Fibroblast of villous mesenchyme (primary cell): ENCODE data around the gene CBLB. TPM values are rescaled to one million over a fixed set of nuclear protein-coding genes. Genes with fewer than 3 reads are reported as not detected.

Experiments
- DNase-seq: peaks from one replicate; pipeline ENCODE4 v3.0.0-alpha.2; 2010; ENCODE audit warnings: low read depth
- H3K4me3 ChIP-seq: 2 replicates; pipeline ENCODE4 v1.5.1; 2011; ENCODE audit warnings: low read depth, mild to moderate bottlenecking, low read length
- total RNA-seq: library from RNA; depleted of rRNA; stranded (reverse); fragments of >200 nt; gene quantifications from 2 replicates; pipeline ENCODE4 v1.2.3, GENCODE V29; 2012
- TF ChIP-seq, protein P1 (sequence below): IDR thresholded peaks from 2 replicates; pipeline ENCODE4 v1.5.1; 2012; ENCODE audit warnings: low read depth, mild to moderate bottlenecking, low read length; ENCODE audit not compliant: insufficient read depth

Gene CBLB
- total RNA-seq, 1 donor, result 40.6 TPM

DNA sequence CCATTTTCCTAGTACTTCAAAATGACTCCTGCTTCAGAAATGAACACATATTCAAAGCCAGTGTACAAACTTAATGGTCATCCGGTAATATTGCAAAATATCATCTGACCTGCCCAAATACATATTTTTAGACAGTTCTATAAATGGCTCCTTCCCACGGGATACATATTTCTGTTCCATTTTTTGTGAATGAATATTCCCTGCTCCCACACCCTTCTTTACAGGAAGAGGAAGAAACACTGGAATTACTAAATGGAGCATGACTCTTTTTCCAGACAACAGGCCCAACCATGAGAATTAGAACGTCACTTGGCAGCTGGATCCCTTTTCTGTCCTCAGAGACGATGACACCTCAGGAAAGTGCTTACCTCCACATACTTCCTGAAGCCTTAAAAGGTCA, 38.0 kb upstream of the CBLB start:
- DNase-seq, result peak; percentile 92
- TF ChIP-seq, protein P1, sequence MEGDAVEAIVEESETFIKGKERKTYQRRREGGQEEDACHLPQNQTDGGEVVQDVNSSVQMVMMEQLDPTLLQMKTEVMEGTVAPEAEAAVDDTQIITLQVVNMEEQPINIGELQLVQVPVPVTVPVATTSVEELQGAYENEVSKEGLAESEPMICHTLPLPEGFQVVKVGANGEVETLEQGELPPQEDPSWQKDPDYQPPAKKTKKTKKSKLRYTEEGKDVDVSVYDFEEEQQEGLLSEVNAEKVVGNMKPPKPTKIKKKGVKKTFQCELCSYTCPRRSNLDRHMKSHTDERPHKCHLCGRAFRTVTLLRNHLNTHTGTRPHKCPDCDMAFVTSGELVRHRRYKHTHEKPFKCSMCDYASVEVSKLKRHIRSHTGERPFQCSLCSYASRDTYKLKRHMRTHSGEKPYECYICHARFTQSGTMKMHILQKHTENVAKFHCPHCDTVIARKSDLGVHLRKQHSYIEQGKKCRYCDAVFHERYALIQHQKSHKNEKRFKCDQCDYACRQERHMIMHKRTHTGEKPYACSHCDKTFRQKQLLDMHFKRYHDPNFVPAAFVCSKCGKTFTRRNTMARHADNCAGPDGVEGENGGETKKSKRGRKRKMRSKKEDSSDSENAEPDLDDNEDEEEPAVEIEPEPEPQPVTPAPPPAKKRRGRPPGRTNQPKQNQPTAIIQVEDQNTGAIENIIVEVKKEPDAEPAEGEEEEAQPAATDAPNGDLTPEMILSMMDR, result no peak
- no peak overlapping the region for H3K4me3 ChIP-seq

DNA sequence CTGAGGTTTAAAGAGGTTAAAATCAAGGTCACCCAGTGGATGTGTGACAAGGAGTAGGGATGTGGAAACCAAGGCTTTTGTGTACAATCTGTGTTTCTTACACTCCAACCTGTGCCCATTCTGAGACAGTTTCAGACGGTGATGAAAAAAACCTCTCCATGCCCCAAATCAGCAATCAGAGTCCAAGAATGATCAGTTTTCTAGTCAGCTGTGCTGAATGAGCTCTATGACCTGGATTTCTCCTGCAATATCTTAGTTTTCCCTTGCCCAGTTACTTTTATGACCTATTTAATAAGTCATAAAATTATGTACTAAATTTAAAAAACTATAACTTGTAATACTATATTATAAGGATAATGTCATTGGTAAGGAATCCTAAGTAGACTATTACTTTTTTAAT, 37.5 kb upstream of the CBLB start:
- TF ChIP-seq, protein P1, result no peak
- H3K4me3 ChIP-seq, result no peak overlapping the region
- no peak for DNase-seq

DNA sequence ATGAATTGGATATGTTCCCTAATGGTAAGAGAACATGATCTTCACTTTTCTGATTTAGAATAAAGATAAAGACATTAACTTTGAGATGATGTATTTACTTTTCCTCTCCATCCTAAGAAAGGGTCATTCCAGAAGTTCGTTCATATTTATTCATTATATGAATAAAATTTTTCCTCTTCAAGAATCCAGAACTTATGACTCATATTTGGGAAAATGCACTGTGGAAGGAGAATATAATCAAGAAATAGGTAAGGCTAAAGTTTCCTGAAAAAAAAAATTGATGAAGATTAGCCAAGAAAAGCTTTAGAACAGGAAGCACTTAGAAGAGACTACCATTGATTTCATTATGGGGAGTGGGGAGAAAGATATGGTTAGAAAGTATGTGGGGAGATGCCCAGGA, 36.5 kb upstream of the CBLB start:
- TF ChIP-seq, protein P1, result no peak
- H3K4me3 ChIP-seq, result no peak overlapping the region
- DNase-seq, result no peak

DNA sequence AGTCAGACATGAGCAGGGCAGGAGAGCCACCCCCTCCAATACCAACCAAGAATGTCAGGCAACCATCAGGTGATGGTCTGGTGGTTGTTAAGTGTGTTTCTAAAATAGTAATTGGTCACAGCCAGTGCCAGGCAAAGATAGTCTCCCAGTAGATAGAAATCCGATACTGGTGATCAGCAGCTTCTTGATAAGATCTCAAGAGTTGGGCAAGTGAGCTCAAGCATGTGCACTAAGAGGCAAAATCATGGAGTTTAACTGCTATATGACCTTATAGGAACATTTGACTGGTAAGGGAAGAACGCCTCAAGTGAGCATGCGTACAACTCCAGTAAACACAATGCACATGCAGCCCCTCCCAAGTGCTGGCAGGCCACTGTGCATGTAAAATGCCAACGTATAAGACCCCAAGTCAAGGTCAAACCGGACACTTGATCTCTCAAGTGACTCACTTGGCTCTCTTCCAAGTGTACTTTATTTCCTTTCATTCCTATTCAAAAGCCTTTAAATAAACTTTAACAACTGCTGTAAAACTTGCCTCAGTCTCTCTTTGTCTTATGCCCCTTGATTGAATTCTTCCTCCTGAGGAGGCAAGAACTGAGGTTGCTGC, 36.0 kb upstream of the CBLB start:
- TF ChIP-seq, protein P1, result no peak
- no peak overlapping the region for H3K4me3 ChIP-seq
- peak; percentile 30 for DNase-seq

DNA sequence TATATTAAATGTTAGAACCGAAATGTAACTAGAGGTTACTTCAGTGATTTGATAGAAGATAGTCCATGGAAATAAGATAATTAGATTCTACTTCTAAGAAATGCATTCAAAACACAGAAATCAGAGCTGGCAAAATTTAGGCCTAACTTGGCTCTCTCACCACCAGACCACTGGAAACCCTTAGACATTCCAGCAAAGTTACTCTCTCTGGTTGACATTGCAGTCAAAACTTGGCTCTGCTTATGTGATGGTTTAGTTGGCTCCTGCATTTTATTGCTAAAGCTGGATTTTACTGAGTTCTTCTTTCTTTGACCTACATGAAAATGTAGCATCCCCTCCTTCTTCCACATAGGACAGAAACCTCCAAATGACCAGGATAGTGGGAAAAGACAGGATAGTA, 35.4 kb upstream of the CBLB start:
- DNase-seq, result no peak
- TF ChIP-seq, protein P1, result no peak
- no peak overlapping the region for H3K4me3 ChIP-seq

DNA sequence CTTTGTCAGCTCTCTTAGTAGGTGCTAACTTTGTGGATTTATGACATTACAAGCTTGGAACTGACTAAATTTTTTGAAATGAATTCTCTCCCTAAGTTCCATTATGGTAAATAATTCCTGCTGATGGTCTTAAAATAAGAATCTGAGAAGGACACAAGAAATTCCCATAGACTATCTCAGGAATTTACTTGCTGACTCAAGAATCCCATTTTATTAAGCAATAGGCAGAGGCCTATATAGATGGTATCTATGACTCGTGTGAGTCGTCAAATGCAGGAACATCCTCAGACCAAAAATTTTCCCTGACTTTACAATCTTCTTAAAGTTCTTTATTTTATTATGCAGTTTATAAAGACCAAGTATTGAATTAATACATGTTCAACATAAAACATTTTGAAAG, 30.7 kb upstream of the CBLB start:
- TF ChIP-seq, protein P1, result no peak
- peak; percentile 84 for DNase-seq
- no peak overlapping the region for H3K4me3 ChIP-seq

DNA sequence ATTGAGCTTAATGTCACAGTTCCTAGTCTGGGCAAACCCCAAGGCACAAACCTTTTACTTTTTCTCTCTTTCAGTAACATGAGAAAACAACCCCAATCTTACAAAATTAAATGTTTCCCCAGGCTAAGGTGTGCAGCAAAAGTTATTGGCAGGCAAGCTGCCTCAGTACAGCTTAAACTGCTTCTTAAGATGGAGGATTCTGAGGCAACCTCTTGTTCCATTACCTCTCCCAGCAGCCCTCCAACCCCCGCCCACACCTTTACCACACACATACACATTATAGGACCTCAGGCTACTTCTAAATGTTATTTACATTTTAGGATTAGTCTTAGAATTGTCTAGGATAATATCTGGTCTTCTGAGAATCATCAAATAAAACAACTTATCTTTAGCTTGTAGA, 22.3 kb upstream of the CBLB start:
- TF ChIP-seq, protein P1, result no peak
- H3K4me3 ChIP-seq, result no peak overlapping the region
- DNase-seq, result no peak
